AG10803 (cell line): ENCODE measurements around the gene CCNJL.

ENCODE experiments used
- DNase-seq: peaks from one replicate; pipeline ENCODE4 v3.0.0; 2010; ENCODE audit warnings: low read depth
- H3K4me3 ChIP-seq: 2 replicates; pipeline ENCODE4 v1.5.1; 2011; ENCODE audit warnings: mild to moderate bottlenecking, low read length, control low read depth
- CTCF ChIP-seq: conservative IDR thresholded peaks from 2 replicates; pipeline ENCODE4 v1.5.1; 2011; ENCODE audit warnings: mild to moderate bottlenecking, low read length, control low read depth, inconsistent platforms

CCNJL gene

GRCh38 chr5:160245506-160246086 is 66.8 kb downstream of the CCNJL start:
- DNase-seq: no peak
- TF ChIP-seq CTCF: no peak
- no peak overlapping the region for H3K4me3 ChIP-seq

GRCh38 chr5:160242145-160242544 is 70.2 kb downstream of the CCNJL start:
- DNase-seq: no peak
- no peak for TF ChIP-seq CTCF
- no peak overlapping the region for H3K4me3 ChIP-seq

- no peak for DNase-seq
- no peak overlapping the region for H3K4me3 ChIP-seq
- TF ChIP-seq CTCF: no peak
Measured at GRCh38 chr5:160240350-160240749, 72.0 kb downstream of the CCNJL start.

- no peak for TF ChIP-seq CTCF
- H3K4me3 ChIP-seq: no peak overlapping the region
- no peak for DNase-seq
Measured at GRCh38 chr5:160237571-160238093, 74.7 kb downstream of the CCNJL start.

GRCh38 chr5:160235731-160236130 is 76.6 kb downstream of the CCNJL start:
- TF ChIP-seq CTCF: no peak
- no peak for DNase-seq
- no peak overlapping the region for H3K4me3 ChIP-seq

- TF ChIP-seq CTCF: no peak
Measured at GRCh38 chr5:160233215-160233614, 79.1 kb downstream of the CCNJL start.

GRCh38 chr5:160231783-160232342 is 80.5 kb downstream of the CCNJL start:
- DNase-seq: no peak
- no peak for TF ChIP-seq CTCF
- H3K4me3 ChIP-seq: no peak overlapping the region

More at GRCh38 chr5:160233215-160233614, 79.1 kb downstream of the CCNJL start:
- H3K4me3 ChIP-seq: no peak overlapping the region
- peak; percentile 31 for DNase-seq
